Glomerular visceral epithelial cell (primary cell): Measurements from ENCODE around the gene LRFN5.
"Not testable (repeated sequence)": the region's sequence is repeated elsewhere in the genome, so short reads cannot be mapped to it uniquely, and the experiment has no call there.

ENCODE experiments used
- DNase-seq: peaks from one replicate; pipeline ENCODE4 v3.0.0-alpha.2; 2016; ENCODE audit errors: extremely low spot score

The LRFN5 gene

DNA sequence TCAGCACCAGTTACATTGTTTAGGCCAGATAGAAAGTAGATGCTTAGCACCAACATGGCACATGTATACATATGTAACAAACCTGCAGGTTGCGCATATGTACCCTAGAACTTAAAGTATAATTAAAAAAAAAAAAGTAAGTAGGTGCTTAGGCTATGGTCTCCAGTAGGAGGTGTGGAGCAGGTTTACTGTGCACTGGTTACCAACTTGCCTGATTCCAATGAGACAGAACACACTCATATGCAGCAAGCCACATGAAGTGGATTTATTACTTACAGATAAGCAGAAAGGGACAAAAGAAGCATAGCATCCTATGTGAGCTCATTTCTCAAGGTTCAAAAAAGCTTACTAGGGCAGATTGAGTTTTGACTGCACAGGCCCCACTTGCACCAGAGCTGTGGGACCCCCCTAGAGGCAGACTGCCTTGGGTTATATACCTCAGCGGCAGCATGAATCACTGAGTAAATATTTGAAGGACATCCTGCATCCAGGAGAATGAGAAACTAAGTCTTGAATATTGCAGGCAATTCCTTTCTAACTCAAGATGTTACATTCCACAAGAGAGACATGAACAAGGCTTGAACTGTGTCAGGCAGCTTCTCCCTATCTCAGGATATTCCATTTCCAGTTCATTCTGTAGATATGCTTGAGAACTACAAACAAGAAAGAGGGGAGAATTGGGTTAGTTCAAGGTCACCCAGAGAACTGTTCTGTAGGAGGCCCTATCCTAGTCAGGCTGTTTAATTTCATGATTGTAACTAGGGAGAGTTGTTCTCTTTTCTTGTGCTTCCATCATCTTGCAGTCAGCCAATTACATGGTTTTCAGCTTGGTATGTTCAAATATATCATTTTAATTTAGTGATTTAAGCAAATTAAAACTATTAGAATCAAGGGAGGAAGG is 30.1 kb downstream of the LRFN5 start:
- peak; percentile 44 for DNase-seq

DNA sequence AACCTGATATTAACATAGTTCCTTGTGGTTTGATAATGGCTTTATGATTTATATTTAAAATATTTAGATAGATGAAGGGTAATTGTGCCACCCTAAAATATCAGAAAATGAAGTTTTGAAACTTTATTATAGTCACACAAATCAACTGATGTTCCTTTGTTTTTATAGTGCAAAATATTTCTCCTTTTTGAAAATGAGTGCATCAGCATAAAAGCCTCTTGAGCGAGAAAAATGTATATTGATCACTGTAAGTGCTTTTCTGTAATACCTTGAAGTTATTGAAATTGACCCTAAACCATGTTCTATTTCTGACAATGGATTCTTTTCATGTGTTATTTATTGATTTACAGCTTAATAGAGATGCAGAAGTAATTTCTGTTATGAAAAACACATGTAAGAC is 35.0 kb downstream of the LRFN5 start:
- no peak for DNase-seq

DNA sequence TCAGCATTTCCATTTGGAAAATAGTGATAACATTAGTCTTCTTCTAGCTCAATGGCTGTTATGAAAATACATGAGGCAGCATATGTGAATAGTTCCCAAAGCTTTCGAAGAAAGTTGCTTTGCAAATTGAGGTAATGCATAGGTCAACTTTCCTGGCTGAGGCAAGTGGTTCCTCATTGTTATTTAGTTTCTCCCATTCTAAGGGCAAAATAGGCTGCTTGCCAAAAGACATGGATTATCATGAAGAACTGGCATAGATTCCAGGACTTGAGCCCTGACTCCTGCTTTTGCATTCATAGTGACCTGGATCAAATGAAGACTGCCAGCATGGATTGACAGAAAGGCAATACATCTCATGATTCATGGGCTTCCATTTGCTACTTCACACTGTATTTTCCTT is 35.7 kb downstream of the LRFN5 start:
- no peak for DNase-seq

DNA sequence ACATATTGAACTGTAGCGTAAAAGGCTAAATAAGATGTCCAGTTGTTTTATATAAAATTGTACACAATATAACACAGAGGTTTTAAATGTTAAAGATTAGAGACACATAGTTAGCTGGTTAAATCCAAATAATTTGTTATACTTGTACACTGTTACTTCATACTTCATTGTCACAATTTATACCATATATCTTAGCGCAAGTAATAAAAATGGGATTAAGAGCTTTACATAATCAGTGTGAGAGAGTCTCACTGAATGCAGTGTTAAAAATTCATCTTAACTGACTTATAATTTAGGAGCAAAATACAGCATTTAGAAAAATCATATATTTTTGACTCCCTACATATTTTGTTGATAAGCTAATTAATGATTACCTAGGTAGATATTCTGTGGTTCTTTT is 36.1 kb downstream of the LRFN5 start:
- no peak for DNase-seq

DNA sequence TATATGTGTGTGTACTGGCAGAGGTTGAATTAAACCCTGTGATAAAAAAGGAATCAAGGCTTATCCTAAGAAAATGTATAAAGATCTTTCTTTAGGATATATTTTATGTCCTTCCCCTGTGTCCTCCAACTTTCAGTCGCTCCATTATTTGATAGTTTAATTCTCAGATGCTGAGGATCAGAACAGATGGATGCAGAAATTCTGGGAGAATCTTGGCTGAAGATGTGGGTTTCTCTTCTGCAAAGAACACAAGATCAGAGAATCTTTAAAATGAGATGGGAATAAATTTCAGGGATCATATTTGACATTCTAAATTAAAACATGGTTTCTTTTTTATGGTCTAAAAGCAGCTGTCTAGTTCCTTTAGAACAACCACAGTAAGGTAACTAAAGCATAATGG is 37.9 kb downstream of the LRFN5 start:
- DNase-seq: no peak

DNA sequence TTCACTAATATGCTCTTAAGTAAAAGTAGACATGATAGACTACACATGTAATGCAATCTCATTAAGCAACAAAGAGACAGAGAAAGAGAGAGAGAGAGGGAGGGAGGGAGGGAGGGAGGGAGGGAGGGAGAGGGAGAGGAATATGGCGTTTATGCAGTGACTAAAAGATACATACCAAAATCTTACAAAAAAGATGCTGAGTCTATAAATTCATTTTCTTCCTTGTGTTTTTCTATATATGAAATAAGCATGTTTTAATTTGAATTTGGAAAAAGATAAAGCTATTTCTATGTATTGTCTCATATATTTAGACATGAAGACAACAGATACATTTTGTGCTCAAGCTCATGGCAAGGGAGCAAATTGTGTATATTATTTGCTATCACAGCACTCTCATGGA is 44.1 kb downstream of the LRFN5 start:
- DNase-seq: no peak

DNA sequence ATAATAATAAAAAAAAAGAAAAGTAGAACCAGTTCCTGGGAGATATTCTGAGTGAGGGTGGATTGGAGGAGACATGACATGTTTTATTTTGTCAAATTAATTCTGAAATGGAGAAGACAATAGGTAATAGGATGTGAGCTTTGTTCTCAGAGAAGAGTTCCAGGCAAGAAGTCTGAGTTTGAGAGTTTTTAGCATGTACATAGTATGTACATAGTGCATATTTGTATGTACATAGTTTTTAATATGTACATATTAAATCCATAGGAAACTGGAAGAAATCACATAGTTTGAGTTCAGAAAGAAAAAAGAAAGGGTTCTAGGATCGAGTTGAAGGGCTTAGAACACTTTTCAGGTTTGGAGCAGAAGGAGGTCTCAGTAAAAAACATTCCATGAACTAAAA is 47.5 kb downstream of the LRFN5 start:
- no peak for DNase-seq

DNA sequence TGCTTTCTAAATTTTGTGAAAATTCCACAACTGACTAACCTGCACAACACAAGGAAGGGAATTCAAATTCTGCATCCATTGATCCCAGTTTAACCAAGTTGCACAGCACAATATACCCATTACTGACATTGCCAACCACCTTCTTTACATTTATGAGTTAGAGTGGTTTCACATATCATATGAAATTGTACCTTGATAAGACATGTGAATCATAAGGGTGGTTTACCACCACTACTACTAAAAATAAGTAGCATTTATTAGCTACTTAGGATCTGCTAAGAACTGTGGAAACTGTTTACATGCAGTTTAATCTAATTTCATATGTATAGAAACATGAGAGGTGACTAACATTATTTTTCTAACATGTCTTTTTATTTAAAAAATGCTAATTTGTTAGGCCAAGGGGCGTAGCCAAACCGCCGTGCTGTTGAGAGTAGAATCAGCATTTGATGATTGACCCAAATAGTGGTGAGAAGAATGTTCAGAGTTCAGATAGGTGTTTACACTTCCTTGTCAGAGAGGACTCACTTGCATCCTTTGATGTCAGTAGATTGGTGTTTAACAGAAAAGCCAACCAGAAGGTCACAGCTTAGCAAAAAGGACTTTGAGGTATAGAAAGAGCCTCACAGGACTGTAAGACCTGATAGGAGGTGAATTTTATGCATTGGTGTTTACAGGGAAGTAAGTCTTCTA is 56.2 kb downstream of the LRFN5 start:
- peak; percentile 22 for DNase-seq

DNA sequence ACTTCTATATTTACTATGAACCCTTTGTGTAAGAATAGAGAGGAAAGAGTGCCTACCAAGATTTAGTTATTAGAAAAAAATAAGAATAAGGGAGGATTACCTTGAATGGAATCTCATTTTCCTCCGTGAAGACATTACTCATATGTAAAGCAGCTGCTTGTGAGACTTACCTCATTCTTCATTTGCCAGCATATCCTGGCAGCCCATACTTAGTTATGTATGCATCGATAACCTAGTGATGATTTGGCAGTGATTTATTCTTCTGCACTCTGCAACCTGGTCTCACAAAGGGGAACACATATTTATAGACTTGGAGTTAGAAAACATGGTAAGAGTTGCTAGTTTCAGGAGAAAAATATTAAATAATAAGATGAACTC is 56.8 kb downstream of the LRFN5 start:
- peak; percentile 64 for DNase-seq

DNA sequence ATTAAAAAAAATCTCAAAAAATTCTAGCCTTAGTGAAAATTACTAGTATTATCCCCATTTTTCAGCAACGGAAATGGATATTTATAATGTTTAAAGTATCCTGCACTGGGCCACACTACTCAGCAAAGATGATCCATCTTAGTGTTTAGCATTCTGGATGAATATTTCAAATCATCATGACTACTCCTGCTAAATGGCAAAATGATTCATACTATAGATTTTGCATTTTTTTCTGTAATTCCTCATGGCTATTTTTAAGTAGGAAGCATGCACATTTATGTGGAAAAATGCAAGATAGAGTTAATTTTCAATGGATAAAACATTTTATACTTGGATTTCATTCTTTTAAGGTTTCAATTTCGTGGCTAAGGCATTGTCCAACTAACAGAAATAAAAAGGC is 59.6 kb downstream of the LRFN5 start:
- no peak for DNase-seq

DNA sequence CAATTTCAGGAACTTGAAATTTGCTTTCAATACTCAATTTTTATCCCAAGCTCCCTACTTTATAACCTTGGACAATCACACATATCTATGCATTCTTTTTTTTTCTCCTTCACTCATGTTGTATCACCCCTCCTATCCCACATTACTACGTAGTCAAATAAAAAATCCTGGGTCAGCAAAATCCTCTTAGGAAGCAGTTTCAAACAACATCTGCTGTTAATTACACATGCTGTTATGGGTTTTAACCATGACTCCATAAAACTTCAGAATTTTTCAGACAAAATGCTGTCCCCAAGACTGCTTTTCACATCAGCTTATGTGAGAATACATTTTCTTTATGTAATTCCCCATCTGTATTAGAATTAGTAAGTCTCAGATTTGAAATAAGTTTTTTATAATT is 61.7 kb downstream of the LRFN5 start:
- DNase-seq: no peak

DNA sequence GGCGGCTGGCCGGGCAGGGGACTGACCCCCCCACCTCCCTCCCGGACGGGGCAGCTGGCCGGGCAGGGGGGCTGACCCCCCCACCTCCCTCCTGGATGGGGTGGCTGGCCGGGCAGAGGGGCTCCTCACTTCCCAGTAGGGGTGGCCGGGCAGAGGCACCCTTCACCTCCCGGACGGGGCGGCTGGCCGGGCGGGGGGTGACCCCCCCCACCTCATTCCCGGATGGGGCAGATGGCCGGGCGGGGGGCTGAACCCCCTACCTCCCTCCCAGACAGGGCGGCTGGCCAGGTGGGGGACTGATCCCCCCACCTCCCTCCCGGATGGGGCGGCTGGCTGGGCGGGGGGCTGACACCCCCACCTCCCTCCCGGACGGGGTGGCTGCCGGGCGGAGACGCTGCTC is 66.9 kb downstream of the LRFN5 start:
- DNase-seq: not testable (repeated sequence)

DNA sequence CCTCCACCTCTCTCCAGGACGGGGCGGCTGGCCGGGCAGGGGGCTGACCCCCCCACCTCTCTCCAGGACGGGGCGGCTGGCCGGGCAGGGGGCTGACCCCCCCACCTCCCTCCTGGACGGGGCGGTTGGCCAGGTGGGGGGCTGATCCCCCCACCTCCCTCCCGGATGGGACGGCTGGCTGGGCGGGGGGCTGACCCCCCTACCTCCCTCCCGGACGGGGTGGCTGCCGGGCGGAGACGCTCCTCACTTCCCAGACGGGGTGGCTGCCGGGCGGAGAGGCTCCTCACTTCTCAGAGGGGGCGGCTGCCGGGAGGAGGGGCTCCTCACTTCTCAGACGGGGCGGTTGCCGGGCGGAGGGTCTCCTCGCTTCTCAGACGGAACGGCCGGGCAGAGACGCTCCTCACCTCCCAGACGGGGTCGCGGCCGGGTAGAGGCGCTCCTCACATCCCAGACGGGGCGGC is 67.9 kb downstream of the LRFN5 start:
- DNase-seq: not testable (repeated sequence)

DNA sequence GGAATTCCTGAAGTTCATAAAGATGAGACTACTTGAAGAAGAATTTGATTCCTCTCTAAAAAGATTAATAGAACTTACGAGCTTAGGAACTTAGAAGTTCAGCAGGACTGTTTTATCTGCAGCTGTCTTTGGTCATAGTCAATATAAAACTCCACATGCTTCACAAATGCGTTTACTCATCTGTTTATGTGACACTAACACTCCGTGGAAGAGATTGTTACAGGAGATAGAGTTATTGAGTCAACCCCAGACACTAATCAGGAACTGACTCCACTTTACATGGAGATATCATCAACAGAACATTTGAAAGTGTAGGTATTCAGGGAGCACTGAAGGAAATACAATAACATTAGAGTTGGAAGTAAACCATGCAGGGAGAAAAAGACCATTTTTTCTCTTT is 92.8 kb downstream of the LRFN5 start:
- no peak for DNase-seq

DNA sequence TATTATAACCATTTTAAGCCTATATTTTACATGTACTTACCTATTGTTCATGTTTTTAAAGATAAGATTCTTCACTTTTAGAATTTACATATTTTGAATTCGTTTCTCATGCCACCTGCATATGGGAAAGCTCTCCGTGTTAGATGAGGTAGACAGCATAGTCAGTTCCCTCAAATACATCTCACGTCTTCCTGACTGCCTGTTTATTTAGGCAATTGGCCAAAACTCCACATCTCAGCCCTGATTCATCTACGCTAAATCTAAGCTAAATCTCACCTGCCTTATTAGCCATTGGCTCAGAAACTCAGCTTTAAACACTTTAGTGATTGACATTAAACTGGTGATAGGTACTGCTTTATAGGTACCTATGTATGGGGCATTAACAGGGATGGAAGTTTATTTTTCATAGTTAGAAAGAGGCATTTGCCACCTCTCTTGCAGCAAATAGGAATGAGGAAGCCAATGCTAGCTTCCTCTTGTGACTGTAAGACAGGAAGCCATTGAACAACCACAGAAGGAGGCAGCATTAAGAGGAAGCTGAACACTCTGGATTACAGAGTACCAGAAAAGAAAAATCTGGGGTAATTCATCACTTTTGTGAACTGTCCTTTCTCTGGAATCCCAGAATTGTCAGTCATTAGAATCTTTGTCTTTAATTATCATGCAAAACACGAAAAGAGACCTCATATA is 111.9 kb downstream of the LRFN5 start:
- no peak for DNase-seq

DNA sequence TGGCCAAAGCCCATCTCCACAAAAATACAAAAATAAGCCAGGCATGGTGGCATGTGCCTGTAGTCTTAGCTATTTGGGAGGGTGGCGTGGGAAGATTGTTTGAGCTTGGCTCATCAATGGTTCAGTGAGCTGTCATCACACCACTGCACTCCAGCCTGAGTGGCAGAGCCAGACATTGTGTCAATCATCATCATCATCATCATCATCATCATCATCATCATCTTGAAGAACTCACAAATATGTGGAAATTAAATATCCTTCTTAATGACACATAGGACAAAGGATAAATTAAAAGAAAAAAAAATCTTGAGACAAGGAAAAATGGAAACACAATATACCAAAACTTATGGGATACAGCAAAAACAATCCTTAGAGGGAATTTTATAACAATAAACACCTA is 132.5 kb downstream of the LRFN5 start:
- DNase-seq: no peak

DNA sequence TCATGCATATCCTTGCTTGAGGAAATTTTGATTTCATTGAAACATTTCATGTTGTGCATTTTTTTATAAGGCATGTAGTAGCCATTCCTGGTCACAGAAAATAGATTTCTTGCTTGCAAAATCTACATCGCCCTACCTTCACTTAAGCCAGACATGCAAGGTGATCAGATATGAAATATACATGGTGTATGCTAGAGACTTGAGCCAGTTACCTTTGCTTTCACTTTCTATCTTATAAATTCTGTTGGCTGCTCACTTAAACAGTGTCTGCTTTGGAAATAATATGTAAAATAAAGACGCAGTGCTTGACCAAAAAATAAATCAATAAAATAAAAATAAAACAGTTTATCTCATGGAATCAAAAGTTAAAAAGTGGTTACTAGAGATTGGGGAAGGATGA is 136.5 kb downstream of the LRFN5 start:
- no peak for DNase-seq

DNA sequence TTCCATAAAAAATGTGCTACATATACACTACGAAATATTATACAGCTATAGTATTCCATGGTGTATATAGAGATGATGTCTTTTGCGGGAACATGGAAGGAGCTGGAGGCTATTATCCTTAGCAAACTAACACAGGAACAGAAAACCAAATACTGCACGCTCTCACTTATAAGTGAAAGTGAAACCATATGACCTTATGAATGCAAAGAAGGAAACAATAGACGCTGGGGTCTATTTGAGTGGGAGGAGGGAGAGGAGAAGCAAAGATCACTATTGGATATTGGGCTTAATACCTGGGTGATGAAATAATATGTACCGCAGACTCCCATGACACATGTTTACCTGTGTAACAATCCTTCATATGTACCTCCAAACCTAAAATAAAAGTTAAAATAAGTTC is 142.8 kb downstream of the LRFN5 start:
- DNase-seq: peak; percentile 44

DNA sequence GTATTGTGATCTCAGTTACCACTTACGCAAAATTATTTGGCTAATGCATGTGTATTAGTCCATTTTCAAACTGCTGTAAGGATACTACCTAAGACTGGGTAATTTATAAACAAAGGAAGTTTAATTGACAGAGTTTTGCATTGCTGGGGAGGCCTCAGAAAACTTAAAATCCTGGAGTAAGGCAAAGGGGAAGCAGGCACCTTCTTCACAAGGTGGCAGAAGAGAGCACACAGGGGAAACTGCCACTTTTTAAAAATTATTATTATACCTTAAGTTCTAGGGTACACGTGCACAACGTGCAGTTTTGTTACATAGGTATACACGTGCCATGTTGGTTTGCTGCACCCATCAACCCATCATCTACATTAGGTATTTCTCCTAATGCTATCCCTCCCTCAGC is 143.9 kb downstream of the LRFN5 start:
- DNase-seq: not testable (repeated sequence)

DNA sequence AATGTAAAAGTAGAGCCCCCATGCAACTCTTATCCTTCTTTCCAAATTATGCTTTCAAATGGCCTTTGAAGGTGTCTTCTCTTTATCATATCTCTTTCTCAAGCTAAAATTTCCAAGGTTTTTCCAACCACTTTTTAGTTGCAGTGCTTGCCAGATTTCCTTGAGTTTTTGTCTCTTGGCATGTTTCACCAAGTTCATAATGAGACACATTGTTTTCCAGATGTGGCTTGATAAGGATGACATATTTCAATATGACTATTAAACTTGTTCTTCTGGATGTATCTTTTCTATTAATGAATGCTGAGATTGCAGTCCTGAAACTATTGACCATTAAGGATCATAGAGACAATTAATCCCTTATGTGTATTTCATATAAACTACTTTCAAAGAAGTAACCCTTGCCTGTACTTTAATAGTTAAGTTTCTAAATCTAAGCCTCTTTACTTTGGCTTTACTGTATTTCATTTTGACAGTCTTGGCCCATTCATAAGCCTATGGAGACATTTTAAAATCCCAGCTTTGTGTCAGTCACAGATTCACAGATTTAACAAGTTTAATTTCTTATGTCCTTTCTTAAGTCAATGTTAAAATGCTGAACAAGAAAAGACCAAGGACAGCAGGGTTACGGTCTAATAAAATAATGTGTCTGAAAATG is 151.5 kb downstream of the LRFN5 start:
- DNase-seq: no peak

DNA sequence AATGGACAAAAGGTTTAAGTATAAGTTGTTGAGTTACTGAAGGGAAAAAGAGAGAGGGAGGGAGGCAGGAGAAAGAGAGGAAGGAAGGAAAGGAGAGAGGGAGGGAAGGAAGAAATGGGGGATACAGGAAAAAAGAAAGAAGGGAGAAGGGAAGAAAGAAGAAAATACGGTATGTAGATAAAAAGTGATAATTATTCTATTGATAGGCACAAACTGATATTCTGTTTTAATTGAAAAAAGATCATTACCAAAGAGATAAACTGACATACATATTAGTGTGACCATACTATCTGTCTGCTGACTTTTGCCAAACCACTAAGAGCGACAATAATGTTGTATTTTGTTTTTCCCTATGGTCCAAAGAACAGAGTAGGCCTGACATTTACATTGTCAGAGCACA is 154.5 kb downstream of the LRFN5 start:
- no peak for DNase-seq

DNA sequence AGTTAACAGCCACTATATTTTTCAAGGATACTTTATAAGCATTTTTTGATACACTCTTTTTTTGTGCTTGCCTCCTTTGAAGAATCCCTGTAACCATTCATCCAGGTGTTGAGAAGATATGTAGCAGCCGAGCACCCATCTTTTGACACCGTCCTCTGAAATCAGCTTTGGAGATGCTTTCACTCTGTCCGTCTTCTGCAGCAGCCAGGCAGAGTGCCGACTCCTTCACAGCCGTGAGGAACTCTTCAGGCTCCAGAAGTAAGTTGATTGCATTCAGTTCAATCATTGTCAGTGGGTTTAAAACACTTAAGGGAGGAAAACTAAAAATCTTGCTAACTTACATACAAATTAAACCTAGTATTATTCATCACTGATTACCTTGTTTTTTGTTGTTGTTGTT is 160.1 kb downstream of the LRFN5 start:
- no peak for DNase-seq
